GM21825 (cell line): ENCODE measurements around the gene HNRNPLL.
A peak's percentile ranks its signal among the peaks of the same experiment; 100 is the strongest.
"Not testable (repeated sequence)": the region's sequence is repeated elsewhere in the genome, so short reads cannot be mapped to it uniquely, and the experiment has no call there.

Experiments
- ATAC-seq: cut with Tn5 transposase; IDR thresholded peaks from one replicate; pipeline ENCODE4 v1.9.1; 2021; ENCODE audit warnings: mild to moderate bottlenecking, moderate library complexity; ENCODE audit not compliant: unreplicated experiment

The HNRNPLL gene

GRCh38 chr2:38620282-38620977 is 17.7 kb upstream of the HNRNPLL start:
- ATAC-seq, result no peak

GRCh38 chr2:38619458-38620164 is 16.9 kb upstream of the HNRNPLL start:
- ATAC-seq, result peak; percentile 54

GRCh38 chr2:38617301-38617700 is 14.6 kb upstream of the HNRNPLL start:
- no peak for ATAC-seq

GRCh38 chr2:38615237-38615636 is 12.5 kb upstream of the HNRNPLL start:
- ATAC-seq, result no peak

GRCh38 chr2:38613849-38614213 is 11.1 kb upstream of the HNRNPLL start:
- no peak for ATAC-seq

GRCh38 chr2:38613126-38613848 is 10.6 kb upstream of the HNRNPLL start:
- no peak for ATAC-seq

GRCh38 chr2:38610851-38611801 is 8.4 kb upstream of the HNRNPLL start:
- peak; percentile 66 for ATAC-seq

- not testable (repeated sequence) for ATAC-seq
These were observed 6.5 kb upstream of the HNRNPLL start for GRCh38 chr2:38609246-38609645.

GRCh38 chr2:38608755-38609154 is 6.0 kb upstream of the HNRNPLL start:
- no peak for ATAC-seq

GRCh38 chr2:38605298-38605830 is 2.6 kb upstream of the HNRNPLL start:
- no peak for ATAC-seq

GRCh38 chr2:38603402-38604290 is 918 bp upstream of the HNRNPLL start:
- no peak for ATAC-seq

GRCh38 chr2:38602136-38602731 is 494 bp downstream of the HNRNPLL start:
- peak; percentile 27 for ATAC-seq

GRCh38 chr2:38601463-38602135 is 1.1 kb downstream of the HNRNPLL start:
- no peak for ATAC-seq

GRCh38 chr2:38600921-38601455 is 1.7 kb downstream of the HNRNPLL start:
- ATAC-seq, result no peak

GRCh38 chr2:38600242-38600891 is 2.4 kb downstream of the HNRNPLL start:
- ATAC-seq, result no peak

GRCh38 chr2:38599706-38600105 is 3.0 kb downstream of the HNRNPLL start:
- ATAC-seq, result no peak

GRCh38 chr2:38598991-38599295 is 3.8 kb downstream of the HNRNPLL start:
- ATAC-seq, result no peak
